NCI-H526 (cell line): ENCODE measurements around the gene GDF2.

ENCODE experiments used
- DNase-seq, 2 experiments: peaks; one replicate each; lab custom pipeline; 2025; lab: John Stamatoyannopoulos, UW

Gene GDF2

GRCh38 chr10:47291682-47292081 is 30.6 kb upstream of the GDF2 start:
- DNase-seq = no peak

GRCh38 chr10:47294057-47294456 is 28.2 kb upstream of the GDF2 start:
- no peak for DNase-seq

DNA sequence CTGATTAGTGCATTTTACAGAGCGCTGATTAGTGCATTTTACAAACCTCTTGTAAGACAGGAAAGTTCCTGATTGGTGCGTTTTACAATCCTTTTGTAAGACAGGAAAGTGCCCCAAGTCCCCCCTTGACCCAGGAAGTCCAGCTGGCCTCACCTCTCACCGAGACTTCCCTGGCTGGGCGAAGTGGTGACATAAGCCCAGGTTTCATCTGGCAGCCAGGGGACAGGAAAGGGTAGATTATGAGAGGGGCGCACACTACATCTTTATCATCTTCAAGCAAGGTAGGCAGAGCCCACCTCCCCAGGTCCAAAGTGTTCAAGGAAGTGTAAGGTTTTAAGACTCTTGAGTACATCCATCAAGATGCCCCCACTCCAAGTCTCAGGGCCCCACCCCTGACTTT is 27.8 kb upstream of the GDF2 start:
- no peak for DNase-seq

DNA sequence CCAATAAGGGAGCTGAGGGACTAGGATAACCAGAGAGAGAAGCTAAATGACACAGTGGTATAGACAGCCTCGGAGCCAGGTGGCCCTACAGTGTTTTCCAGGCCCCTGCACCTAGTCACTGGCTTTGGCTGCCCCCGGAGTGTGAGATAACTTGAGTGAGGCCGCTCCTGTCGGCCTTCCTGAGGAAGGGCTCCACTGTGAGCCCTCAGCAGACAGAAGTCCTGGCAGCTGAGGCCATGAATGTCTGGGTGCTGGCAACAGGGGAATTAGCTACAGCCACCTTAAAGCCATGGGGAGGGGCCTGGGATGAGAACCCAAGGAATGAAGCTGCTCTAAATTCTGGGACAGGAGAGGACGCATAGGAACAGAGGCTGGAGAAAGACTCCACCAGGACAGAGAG is 26.8 kb upstream of the GDF2 start:
- DNase-seq = no peak

DNA sequence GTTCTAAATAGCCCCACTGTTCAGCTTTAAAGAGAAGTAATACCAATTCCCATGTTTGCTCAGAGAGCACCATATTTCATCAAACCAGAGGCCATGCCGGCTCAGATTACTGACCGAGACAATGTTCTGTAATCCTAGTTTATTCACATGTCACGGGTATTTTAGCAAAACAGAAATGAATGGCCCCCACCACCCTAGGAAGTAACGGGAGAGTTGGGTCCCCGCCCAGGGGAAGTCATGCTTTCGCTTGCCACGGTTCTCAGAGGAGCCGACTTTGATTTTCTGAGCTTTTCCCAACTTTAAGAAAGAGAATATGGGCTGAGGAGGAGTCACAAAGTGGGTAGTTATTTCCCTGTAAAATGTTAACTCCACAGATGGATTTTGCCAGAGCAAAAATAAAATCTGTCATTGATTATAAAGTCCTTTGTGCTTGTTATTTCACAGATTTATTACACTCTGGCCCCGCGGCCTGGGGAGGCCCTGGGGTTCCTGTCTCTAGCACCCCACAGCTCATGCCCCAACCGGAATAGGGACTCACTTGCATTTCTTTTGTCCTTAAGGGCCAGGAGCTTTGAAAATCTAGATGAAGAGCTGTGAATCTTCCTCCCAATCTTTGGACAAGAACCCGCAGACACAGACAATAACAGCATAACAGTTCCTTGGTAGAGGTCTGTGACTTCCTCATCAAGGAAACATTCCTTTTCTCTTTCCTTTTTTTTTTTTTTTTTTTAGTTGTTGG is 25.9 kb upstream of the GDF2 start:
- DNase-seq = no peak

GRCh38 chr10:47296941-47297340 is 25.3 kb upstream of the GDF2 start:
- no peak for DNase-seq

DNA sequence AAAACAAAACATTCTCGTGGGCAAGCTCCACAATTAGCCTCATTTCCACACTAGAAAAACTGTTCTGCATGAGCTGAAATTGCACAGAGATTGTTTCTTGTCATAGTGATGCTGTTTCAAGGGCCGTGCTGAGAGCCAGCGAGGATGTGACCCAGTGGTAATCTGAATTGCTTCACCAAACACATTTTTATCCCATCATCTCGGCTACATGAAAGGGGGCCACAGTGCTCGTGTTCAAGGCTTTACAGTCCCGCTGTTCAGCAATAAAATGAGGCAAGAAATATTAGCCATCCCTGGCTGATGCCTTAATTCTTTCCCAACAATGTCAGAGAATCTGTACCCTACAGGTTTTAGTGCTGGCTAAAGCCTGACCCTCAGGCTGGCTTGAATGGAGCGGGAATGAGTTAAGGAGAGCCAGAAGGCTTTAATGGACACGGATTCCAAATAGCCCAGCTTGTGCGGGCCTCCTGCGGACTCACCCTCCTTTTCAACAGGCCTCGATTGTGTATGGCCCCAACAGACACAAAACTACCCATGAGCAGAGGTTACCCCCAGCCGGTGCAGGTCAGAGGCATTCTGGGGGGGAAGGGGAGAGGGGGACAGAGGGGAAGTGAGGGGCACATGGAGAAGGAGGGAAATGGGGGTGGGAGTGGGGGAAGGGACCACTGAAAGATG is 24.3 kb upstream of the GDF2 start:
- DNase-seq = no peak

GRCh38 chr10:47298715-47299114 is 23.5 kb upstream of the GDF2 start:
- DNase-seq = no peak

GRCh38 chr10:47299611-47300428 is 22.4 kb upstream of the GDF2 start, which contains the start of gene GDF10:
Gene GDF10 (plus strand): TSS chr10:47300197. CDS start chr10:47300652, 455 bp downstream.
- DNase-seq = no peak

DNA sequence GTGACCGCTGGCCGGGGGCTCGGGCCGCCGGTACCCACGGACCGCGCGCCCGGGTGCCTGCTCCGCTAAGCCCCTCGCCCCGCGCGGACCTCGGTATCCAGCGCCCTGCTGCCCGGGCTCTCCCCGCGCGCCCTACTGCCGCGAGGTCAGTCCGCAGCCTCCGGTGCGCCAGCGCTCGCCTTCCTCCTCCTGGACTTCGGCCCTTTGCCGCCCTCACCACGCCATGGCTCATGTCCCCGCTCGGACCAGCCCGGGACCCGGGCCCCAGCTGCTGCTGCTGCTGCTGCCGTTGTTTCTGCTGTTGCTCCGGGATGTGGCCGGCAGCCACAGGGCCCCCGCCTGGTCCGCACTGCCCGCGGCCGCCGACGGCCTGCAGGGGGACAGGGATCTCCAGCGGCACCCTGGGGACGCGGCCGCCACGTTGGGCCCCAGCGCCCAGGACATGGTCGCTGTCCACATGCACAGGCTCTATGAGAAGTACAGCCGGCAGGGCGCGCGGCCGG is 21.8 kb upstream of the GDF2 start:
- peak in 1 of 2 experiments; percentile 5 for DNase-seq

DNA sequence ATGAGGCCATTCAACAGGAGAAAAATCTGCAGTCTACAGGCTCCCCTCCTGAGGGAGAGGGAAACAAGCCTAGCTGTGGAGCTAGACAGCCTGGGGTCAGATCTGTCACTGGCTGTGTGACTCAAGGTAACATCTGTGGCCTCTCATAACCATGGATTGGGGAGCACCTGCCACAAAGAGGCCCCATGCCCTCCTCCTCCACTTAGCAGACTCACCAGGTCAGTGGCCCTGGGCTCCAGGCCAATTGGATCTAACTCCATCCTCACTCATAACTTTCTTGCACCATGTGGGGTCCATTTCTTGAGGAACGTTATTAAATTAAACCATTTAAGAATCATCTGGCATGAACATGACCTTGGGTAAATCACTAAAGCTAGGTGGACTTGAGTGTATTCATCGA is 20.4 kb upstream of the GDF2 start:
- no peak for DNase-seq

DNA sequence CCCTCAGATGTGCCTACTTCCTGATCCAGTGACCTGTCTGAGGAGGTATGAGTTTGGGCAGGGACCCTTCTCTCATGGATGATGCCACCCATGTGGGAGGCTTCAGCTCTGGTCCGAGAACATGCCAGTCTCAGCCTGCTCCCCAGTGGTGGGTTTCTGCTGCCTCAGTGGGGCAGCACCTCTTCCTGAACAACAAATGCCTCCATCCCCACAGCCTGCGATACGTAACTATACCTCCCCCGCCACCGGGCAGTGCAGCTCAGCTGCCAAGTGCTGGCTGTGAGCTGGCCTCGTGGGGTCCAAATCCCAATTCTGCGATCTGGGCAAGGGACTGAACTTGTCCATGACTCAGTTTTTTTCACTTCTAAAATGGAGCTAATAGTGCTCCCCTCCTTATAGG is 19.1 kb upstream of the GDF2 start:
- DNase-seq = no peak

DNA sequence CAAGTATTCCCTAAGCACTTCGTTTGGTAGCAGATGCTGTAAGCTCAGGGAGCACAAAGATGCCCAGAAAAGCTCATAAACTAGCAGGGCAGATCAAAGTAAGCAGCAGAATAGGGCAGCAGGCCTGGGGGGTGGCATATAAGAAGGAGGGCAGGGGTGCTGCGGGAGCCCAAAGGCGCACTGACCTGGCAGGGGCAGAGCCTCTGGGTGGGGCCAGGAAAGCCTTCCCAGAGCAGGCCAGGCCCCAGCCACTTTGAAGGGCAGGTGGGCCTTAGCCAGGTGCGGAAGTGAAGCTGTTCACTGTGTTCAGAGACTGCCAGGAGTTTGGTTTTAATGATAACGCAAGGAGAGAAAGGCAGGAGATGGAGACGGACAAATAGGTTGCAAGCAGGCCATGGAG is 18.4 kb upstream of the GDF2 start:
- DNase-seq = no peak

DNA sequence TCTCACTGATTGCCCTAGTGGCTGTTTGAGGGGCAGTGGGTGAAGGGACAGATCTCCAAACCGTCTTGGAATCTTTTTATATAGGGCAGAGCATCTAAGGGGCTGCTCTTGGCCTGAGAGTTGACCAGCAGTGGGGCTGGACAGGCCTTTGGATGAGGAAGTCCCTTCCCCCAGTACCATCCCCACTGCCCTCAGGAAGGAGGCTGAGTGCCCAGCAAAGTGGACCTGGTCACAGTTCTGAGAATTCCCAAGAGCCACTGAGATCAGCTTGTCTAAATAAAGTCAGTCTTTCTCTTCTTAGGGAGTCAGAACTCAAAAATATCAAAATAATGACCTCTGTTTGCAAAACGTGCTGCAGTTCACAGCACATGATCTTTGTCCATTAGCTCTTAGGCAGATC is 16.7 kb upstream of the GDF2 start:
- DNase-seq = no peak

- DNase-seq = no peak
Measured at GRCh38 chr10:47306387-47307210, 15.7 kb upstream of the GDF2 start.

DNA sequence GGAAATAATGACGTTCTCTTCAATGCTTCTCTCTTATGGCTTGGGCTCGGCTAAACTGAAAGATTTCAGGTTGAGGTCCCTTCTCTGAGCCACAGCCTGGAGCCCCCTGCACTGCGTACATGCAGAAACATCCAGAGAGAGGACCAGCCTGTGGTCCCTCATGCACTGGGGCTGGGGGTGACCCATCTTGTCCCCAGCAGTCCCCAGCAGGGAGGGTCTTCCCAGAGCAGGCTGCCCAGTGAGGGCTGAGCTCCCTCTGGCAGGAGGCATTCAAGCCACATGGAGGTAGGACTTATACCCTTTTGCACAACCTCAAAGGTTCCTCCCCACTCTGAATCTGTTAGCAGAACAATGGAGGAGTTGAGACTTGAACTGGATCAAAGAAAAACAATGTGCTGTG is 14.9 kb upstream of the GDF2 start:
- no peak for DNase-seq

DNA sequence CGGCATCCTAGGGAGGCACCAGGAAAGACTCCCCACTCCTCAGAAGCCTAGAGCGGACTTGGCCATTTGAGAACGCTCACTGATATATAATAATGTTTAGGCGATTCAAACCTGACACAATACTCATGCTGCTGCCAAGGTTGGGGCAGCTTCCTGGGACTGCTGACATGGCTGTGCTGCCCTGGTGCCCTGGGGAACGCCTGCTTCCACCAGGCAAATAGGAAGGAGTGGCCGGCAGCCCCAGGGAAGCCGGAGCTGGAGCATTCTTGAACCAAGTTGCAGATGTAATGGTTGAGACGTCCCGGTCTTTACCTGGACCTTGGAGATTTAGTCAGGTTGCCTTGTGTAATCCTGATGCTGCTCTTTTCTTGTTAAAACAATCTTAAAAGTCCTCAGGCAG is 13.5 kb upstream of the GDF2 start:
- no peak for DNase-seq

GRCh38 chr10:47309408-47310089 is 12.7 kb upstream of the GDF2 start:
- DNase-seq = no peak

GRCh38 chr10:47310090-47310505 is 12.2 kb upstream of the GDF2 start:
- DNase-seq = no peak

GRCh38 chr10:47311193-47311931 is 10.9 kb upstream of the GDF2 start:
- peak in 1 of 2 experiments; percentile 13 for DNase-seq
